Measurements from ENCODE around the gene STAG1. TPM values are rescaled to one million over a fixed set of nuclear protein-coding genes. Genes with fewer than 3 reads are reported as not detected.
"Not testable (repeated sequence)": the region's sequence is repeated elsewhere in the genome, so short reads cannot be mapped to it uniquely, and the experiment has no call there.

Gene STAG1
- 10 to 100 TPM in 5 of 6 experiments, 1 to 10 TPM in 1; 8.2 to 18.5 (median 12.7) TPM for total RNA-seq
- long read RNA-seq = 0 reads

- TF ChIP-seq CTCF (IDR thresholded peaks at IDR 0.05) (peak; percentile 97 to 100 (median 98)), POLR2A (IDR thresholded peaks at IDR 0.05) (no peak)
- ATAC-seq = no peak
- peak within 1 kb of the TSS; percentile 99 to 100 (median 99) for H3K27ac ChIP-seq
- no peaks in the 10 kb centered on the region for H3K27me3 ChIP-seq
- H3K36me3 ChIP-seq = no peaks in the 10 kb centered on the region
- WGBS (ENCODE audit: insufficient coverage, low coverage, low lambda C conversion rate, missing lambda C conversion rate) = 0% methylated on average over 26 of the region's 27 CpGs
- H3K4me1 ChIP-seq = peaks cover 0 to 15% (median 4%) of the 10 kb centered on the region in 4 donors
- intact Hi-C loops (cut with DNase I) = loop anchor here (5.0 to 10.0 kb wide), 2 partner anchors 260 to 677 kb away; no protein-coding TSS in a partner anchor
- no peaks in the 10 kb centered on the region for H3K9me3 ChIP-seq
- no peak for DNase-seq
- H3K4me3 ChIP-seq = peak within 1 kb of the TSS; percentile 71 to 79 (median 73)
Measured at GRCh38 chr3:136752172-136752421, at the start of gene STAG1. TSS of gene STAG1 (minus strand) at chr3:136752378. CDS start at chr3:136630898, 121,480 bp downstream.

- H3K4me3 ChIP-seq; intact Hi-C loops (cut with DNase I); H3K9me3 ChIP-seq; H3K36me3 ChIP-seq; H3K4me1 ChIP-seq; ATAC-seq; H3K27me3 ChIP-seq; DNase-seq; H3K27ac ChIP-seq: not testable (repeated sequence)
- 95% methylated on average over 9 of the region's 10 CpGs for WGBS (ENCODE audit: insufficient coverage, low coverage, low lambda C conversion rate, missing lambda C conversion rate)
Measured at GRCh38 chr3:136801146-136801545, 49.0 kb upstream of the STAG1 start.

DNA sequence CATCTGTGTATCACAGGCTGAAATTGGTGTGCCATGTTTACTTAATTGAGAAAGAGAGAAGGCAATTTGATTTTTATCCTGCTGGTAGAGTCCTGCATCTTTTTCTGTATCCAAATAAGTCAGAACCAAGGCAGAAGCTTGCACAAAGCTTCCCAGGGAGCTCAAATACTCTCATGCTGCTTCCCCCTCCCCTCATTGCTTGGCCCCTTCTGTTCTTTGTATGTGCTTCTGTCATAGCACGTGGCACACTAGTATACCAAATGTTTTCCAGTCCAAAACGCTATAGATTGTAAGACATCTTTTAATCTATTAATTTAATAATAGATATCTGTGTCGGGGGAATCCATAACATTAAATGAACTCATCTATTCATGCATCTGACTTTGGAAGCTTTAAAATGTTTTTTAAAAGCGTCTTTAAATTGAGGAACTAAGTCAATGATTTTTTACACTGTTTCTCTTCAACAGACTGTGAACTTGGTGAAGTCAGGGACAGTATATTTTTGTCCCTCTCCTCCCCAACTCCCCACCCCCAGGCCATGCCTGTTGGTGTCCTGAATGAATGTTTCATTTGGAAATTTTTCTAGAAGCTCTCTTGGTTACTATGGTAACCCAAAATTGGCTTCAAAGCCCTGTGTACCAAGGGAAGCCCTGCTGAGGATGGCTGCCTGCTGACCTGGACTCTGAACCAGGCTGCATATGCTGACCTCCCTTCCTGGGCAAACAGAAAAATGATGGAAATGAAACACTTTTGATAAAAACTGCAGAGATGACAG lies 40.6 kb upstream of the STAG1 start:
- intact Hi-C loops (cut with DNase I) = no loop called here
- Histone ChIP-seq H3K27ac (no peak overlapping the region), H3K9me3 (no peaks in the 10 kb centered on the region), H3K27me3 (no peaks in the 10 kb centered on the region), H3K36me3 (no peaks in the 10 kb centered on the region), H3K4me1 (peaks cover 0 to under 1% (median under 1%) of the 10 kb centered on the region in 4 donors), H3K4me3 (no peak overlapping the region)
- 48% methylated on average over 4 of the region's 4 CpGs for WGBS (ENCODE audit: insufficient coverage, low coverage, low lambda C conversion rate, missing lambda C conversion rate)
- no peak for TF ChIP-seq POLR2A (IDR thresholded peaks at IDR 0.05)
- TF ChIP-seq CTCF (IDR thresholded peaks at IDR 0.05) = no peak
- DNase-seq (no peak), ATAC-seq (no peak)

DNA sequence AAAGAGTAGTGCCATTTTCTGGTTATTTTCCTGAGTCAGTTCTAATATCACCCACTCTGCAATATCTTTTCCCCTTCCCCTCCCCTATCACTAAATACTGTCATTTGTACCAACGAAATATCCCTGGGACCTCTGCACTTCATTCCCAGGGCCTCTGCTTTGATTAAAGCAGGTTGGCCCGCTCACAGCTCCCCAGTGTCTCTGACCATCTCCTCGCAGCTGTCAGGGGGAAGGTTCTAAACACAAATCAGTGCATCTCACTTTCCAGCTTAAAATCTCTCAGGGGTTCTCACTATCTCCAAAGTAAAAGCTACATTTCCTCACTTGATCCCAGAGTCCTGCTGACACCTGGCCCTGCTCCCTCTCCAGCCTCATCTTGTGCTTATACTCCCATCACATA lies 38.6 kb upstream of the STAG1 start:
- Histone ChIP-seq H3K4me3 (no peak overlapping the region), H3K4me1 (peaks cover 0 to 13% (median 5%) of the 10 kb centered on the region in 4 donors), H3K27ac (no peak overlapping the region), H3K36me3 (no peaks in the 10 kb centered on the region), H3K9me3 (no peaks in the 10 kb centered on the region), H3K27me3 (no peaks in the 10 kb centered on the region)
- DNase-seq = no peak
- intact Hi-C loops (cut with DNase I) = no loop called here
- WGBS (ENCODE audit: insufficient coverage, low coverage, low lambda C conversion rate, missing lambda C conversion rate) = 85% methylated on average over 3 of the region's 3 CpGs
- no peak for ATAC-seq
- TF ChIP-seq CTCF (IDR thresholded peaks at IDR 0.05) (no peak), POLR2A (IDR thresholded peaks at IDR 0.05) (no peak)

GRCh38 chr3:136789976-136790375 lies 37.8 kb upstream of the STAG1 start:
- WGBS (ENCODE audit: insufficient coverage, low coverage, low lambda C conversion rate, missing lambda C conversion rate) = no CpG with 5 or more reads among the region's 1 CpG
- no peak for DNase-seq
- no peak for TF ChIP-seq CTCF (IDR thresholded peaks at IDR 0.05)
- no peak for TF ChIP-seq POLR2A (IDR thresholded peaks at IDR 0.05)
- H3K9me3 ChIP-seq = no peaks in the 10 kb centered on the region
- intact Hi-C loops (cut with DNase I) = no loop called here
- no peak for ATAC-seq
- no peak overlapping the region for H3K4me3 ChIP-seq
- peaks cover 0 to 13% (median 5%) of the 10 kb centered on the region in 4 donors for H3K4me1 ChIP-seq
- no peaks in the 10 kb centered on the region for H3K36me3 ChIP-seq
- no peaks in the 10 kb centered on the region for H3K27me3 ChIP-seq
- H3K27ac ChIP-seq = no peak overlapping the region
